ENCODE results near the gene EDARADD. TPM values are rescaled to one million over a fixed set of nuclear protein-coding genes. Genes with fewer than 3 reads are reported as not detected.
"Not testable (repeated sequence)": the region's sequence is repeated elsewhere in the genome, so short reads cannot be mapped to it uniquely, and the experiment has no call there.

Gene EDARADD
- total RNA-seq, 1 experiment from 2014 or later, result 0.15 TPM

DNA sequence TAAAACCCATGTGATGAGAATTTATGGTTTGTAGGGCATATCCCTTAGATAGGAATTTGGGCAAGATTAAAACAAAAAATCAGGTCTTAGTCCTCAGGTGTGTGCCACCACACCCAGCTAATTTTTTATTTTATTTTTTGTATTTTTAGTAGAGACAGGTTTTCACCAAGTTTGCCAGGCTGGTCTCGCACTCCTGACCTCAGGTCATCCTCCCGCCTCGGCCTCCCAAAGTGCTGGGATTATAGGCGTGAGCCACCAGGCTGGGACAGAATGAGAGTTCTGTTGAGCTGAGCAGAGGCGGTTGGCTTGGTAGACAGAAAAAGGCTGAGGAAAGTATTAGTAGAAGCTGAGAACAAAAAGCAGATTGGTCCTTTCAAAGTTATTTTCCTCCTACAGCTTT lies 43.8 kb upstream of the EDARADD start:
- H3K36me3 ChIP-seq (ENCODE audit: insufficient read depth, low read length, poor library complexity, severe bottlenecking), result no peaks in the 10 kb centered on the region
- BruUV-seq (replicated peaks), result no TSS peak
- no peak overlapping the region for H3K27ac ChIP-seq (ENCODE audit: low read depth, low read length, poor library complexity, severe bottlenecking)
- DNase-seq (ENCODE audit: low spot score), result no peak
- no peaks in the 10 kb centered on the region for H3K27me3 ChIP-seq (replicated peaks; ENCODE audit: insufficient read depth, low read depth, low read length, poor library complexity)
- intact Hi-C loops (cut with micrococcal nuclease; ENCODE audit: unreplicated experiment), result no loop called here
- no peak for TF ChIP-seq EZH2 (IDR thresholded peaks at IDR 0.05; ENCODE audit: borderline replicate concordance, low read depth, low read length, poor library complexity, severe bottlenecking)
- no peaks in the 10 kb centered on the region for H3K9me3 ChIP-seq (ENCODE audit: low read depth, low read length, poor library complexity, severe bottlenecking)
- no peak overlapping the region for H3K4me3 ChIP-seq (ENCODE audit: low read depth, low read length, poor library complexity, severe bottlenecking)
- ChIA-PET CTCF (no interaction called here), POLR2A (ENCODE audit: low non-redundant PET) (no interaction called here)
- no peaks in the 10 kb centered on the region for H3K4me1 ChIP-seq (ENCODE audit: insufficient read depth, low read length, poor library complexity, severe bottlenecking)

DNA sequence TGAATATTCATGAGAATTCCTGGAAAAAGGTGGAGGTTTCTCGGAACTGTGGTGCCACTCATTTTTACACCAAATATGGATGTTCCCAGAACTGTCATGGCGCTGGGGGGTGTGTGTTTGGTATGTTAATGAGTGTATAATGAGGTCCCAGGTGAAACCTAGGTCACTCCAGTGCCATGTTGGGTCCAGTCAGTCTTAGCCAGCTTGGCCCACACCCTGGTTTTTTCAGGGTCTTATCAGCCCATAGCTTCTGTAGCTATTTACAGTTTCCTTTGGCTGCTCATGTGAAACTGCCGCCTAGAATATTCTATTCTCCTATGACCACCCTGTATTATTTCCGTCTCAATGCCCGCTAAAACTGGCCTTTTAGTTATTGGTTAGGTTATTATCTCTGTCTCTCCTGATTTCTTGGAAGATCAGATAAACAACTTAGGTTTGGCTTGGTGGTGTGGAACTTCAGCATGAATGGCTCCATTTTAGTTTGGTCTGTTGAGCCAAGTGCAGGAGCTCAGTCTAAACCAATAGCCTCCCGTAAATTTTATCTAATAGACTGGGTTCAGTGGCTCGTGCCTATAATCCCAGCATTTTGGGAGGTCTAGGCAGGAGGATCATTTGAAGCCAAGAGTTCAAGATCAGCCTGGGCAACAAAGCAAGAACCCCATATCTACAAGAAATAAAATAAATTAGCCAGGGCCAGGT lies 42.1 kb upstream of the EDARADD start:
- no peaks in the 10 kb centered on the region for H3K4me1 ChIP-seq (ENCODE audit: insufficient read depth, low read length, poor library complexity, severe bottlenecking)
- no peak overlapping the region for H3K4me3 ChIP-seq (ENCODE audit: low read depth, low read length, poor library complexity, severe bottlenecking)
- intact Hi-C loops (cut with micrococcal nuclease; ENCODE audit: unreplicated experiment), result no loop called here
- no peaks in the 10 kb centered on the region for H3K9me3 ChIP-seq (ENCODE audit: low read depth, low read length, poor library complexity, severe bottlenecking)
- ChIA-PET POLR2A (ENCODE audit: low non-redundant PET) (no interaction called here), CTCF (no interaction called here)
- no peak for TF ChIP-seq EZH2 (IDR thresholded peaks at IDR 0.05; ENCODE audit: borderline replicate concordance, low read depth, low read length, poor library complexity, severe bottlenecking)
- TF ChIP-seq, protein P1, sequence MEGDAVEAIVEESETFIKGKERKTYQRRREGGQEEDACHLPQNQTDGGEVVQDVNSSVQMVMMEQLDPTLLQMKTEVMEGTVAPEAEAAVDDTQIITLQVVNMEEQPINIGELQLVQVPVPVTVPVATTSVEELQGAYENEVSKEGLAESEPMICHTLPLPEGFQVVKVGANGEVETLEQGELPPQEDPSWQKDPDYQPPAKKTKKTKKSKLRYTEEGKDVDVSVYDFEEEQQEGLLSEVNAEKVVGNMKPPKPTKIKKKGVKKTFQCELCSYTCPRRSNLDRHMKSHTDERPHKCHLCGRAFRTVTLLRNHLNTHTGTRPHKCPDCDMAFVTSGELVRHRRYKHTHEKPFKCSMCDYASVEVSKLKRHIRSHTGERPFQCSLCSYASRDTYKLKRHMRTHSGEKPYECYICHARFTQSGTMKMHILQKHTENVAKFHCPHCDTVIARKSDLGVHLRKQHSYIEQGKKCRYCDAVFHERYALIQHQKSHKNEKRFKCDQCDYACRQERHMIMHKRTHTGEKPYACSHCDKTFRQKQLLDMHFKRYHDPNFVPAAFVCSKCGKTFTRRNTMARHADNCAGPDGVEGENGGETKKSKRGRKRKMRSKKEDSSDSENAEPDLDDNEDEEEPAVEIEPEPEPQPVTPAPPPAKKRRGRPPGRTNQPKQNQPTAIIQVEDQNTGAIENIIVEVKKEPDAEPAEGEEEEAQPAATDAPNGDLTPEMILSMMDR (conservative IDR thresholded peaks at IDR 0.05; ENCODE audit: low read depth, low read length), result no peak
- no peak overlapping the region for H3K27ac ChIP-seq (ENCODE audit: low read depth, low read length, poor library complexity, severe bottlenecking)
- no TSS peak for BruUV-seq (replicated peaks)
- no peak for DNase-seq (ENCODE audit: low spot score)
- no peaks in the 10 kb centered on the region for H3K36me3 ChIP-seq (ENCODE audit: insufficient read depth, low read length, poor library complexity, severe bottlenecking)
- H3K27me3 ChIP-seq (replicated peaks; ENCODE audit: insufficient read depth, low read depth, low read length, poor library complexity), result no peaks in the 10 kb centered on the region

DNA sequence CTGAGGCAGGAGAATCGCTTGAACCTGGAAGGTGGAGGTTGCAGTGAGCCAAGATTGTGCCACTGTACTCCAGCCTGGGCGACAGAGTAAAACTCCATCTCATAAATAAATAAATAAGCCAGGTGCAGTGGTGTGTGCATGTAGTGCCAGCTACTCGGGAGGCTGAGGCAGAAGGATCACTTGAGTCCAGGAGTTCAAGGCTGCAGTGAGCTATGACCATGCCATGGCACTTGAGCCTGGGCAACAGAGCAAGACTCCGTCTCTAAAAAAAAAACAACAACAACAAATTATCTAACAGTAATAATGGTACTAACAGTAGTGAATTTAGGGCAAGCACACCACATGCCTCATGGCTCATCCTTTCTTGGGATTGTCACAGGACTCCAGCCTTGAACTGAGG lies 41.3 kb upstream of the EDARADD start:
- H3K4me1 ChIP-seq (ENCODE audit: insufficient read depth, low read length, poor library complexity, severe bottlenecking); H3K27ac ChIP-seq (ENCODE audit: low read depth, low read length, poor library complexity, severe bottlenecking); CTCF ChIA-PET; H3K27me3 ChIP-seq (replicated peaks; ENCODE audit: insufficient read depth, low read depth, low read length, poor library complexity); BruUV-seq (replicated peaks); H3K4me3 ChIP-seq (ENCODE audit: low read depth, low read length, poor library complexity, severe bottlenecking); DNase-seq (ENCODE audit: low spot score); H3K36me3 ChIP-seq (ENCODE audit: insufficient read depth, low read length, poor library complexity, severe bottlenecking); intact Hi-C loops (cut with micrococcal nuclease; ENCODE audit: unreplicated experiment); H3K9me3 ChIP-seq (ENCODE audit: low read depth, low read length, poor library complexity, severe bottlenecking); POLR2A ChIA-PET (ENCODE audit: low non-redundant PET): not testable (repeated sequence)

DNA sequence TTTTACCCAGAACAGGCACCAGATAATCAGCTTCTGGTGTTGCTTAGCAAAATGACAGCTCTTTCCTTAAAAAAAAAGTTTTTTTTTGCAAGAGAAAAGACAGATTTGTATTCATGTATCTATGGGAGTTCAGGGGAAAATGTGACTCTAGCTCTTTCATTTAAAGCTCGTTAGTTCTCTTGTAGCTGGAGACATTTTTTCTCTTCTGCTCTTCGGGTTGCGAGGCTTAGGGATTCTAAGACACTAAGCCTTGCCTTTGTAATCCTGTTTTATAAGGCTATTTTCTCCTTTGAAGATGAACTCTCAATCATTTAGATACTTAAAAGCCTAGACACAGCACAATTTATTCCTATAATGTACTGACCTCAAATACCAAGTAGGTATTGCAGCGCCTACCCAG lies 40.3 kb upstream of the EDARADD start:
- no peak overlapping the region for H3K27ac ChIP-seq (ENCODE audit: low read depth, low read length, poor library complexity, severe bottlenecking)
- ChIA-PET POLR2A (ENCODE audit: low non-redundant PET) (no interaction called here), CTCF (no interaction called here)
- H3K27me3 ChIP-seq (replicated peaks; ENCODE audit: insufficient read depth, low read depth, low read length, poor library complexity), result no peaks in the 10 kb centered on the region
- H3K4me3 ChIP-seq (ENCODE audit: low read depth, low read length, poor library complexity, severe bottlenecking), result no peak overlapping the region
- TF ChIP-seq EZH2 (IDR thresholded peaks at IDR 0.05; ENCODE audit: borderline replicate concordance, low read depth, low read length, poor library complexity, severe bottlenecking), result no peak
- TF ChIP-seq, protein P1 (conservative IDR thresholded peaks at IDR 0.05; ENCODE audit: low read depth, low read length), result no peak
- intact Hi-C loops (cut with micrococcal nuclease; ENCODE audit: unreplicated experiment), result no loop called here
- no TSS peak for BruUV-seq (replicated peaks)
- H3K4me1 ChIP-seq (ENCODE audit: insufficient read depth, low read length, poor library complexity, severe bottlenecking), result no peaks in the 10 kb centered on the region
- DNase-seq (ENCODE audit: low spot score), result no peak
- H3K9me3 ChIP-seq (ENCODE audit: low read depth, low read length, poor library complexity, severe bottlenecking), result no peaks in the 10 kb centered on the region
- no peaks in the 10 kb centered on the region for H3K36me3 ChIP-seq (ENCODE audit: insufficient read depth, low read length, poor library complexity, severe bottlenecking)

All from A673 (cell line).